Endothelial cell of umbilical vein (primary cell): ENCODE measurements around the gene PARP8. TPM values are rescaled to one million over a fixed set of nuclear protein-coding genes. Genes with fewer than 3 reads are reported as not detected.

Experiments
- BruUV-seq: library from RNA; stranded (reverse); fragments of 400-500 nt; replicated peaks from 2 replicates; lab custom pipeline; 2021; lab: Mats Ljungman, UMichigan
- CTCF ChIA-PET: fragments of 300-600, 350-600 bp; sonication (Branson Sonifier 250); formaldehyde crosslinking; loops from one replicate; lab custom pipeline; 2021; ENCODE audit warnings: antibody characterized with exemption, inconsistent platforms; lab: Charles Lee
- POLR2A ChIA-PET: fragments of 300-600, 350-600 bp; sonication (Branson Sonifier 250); formaldehyde crosslinking; loops from one replicate; lab custom pipeline; 2021; ENCODE audit warnings: antibody characterized with exemption, inconsistent platforms; lab: Charles Lee
- DNase-seq: peaks from one replicate; pipeline ENCODE4 v3.0.0-alpha.2; 2011; ENCODE audit warnings: low read depth, low spot score
- FAIRE-seq: peaks from 2 replicates; lab custom pipeline; 2011; peaks lifted over from hg19 to GRCh38; lab: Jason Lieb, UNC
- H2AFZ ChIP-seq: 2 replicates; pipeline ENCODE4 v1.6.0; 2012; ENCODE audit warnings: low read depth, low read length, control low read depth, inconsistent platforms
- H3K27ac ChIP-seq: 2 replicates; pipeline ENCODE4 v1.5.1; 2011; ENCODE audit warnings: low read depth, mild to moderate bottlenecking, control low read depth, low read length, moderate library complexity; ENCODE audit not compliant: insufficient read depth
- H3K27me3 ChIP-seq, 2 experiments: 2 replicates each; pipeline versions ENCODE4 v1.6.0 to v1.6.1; 2011; ENCODE audit warnings: low read length in 2 of 2, mixed read lengths in 1 of 2; ENCODE audit not compliant: control insufficient read depth in 2 of 2, insufficient read depth in 2 of 2
- H3K36me3 ChIP-seq, 2 experiments: 2 replicates in 1 of 2; 3 replicates in 1 of 2; pipeline ENCODE4 v1.5.1; 2011; ENCODE audit warnings: low read length in 2 of 2, mild to moderate bottlenecking in 1 of 2, moderate library complexity in 1 of 2; ENCODE audit not compliant: control insufficient read depth in 2 of 2, insufficient read depth in 2 of 2; ENCODE audit errors: extremely low read depth in 1 of 2
- H3K4me1 ChIP-seq: 3 replicates; pipeline ENCODE4 v1.5.1; 2011; ENCODE audit warnings: mild to moderate bottlenecking, low read length; ENCODE audit not compliant: control insufficient read depth, insufficient read depth; ENCODE audit errors: extremely low read depth
- H3K4me2 ChIP-seq: 2 replicates; pipeline ENCODE4 v1.6.1; 2011; ENCODE audit warnings: low read length, control low read depth, mixed read lengths; ENCODE audit not compliant: insufficient read depth
- H3K4me3 ChIP-seq, 3 experiments: fragments of 200-600 bp in 1 of 3; sonication (generic), shearing (Covaris generic) in 1 of 3; replicated peaks in 1 of 3; 2 replicates each; pipeline ENCODE4 v1.5.1; 2011 to 2016; ENCODE audit warnings: control low read depth in 3 of 3, low read length in 3 of 3, mild to moderate bottlenecking in 2 of 3, inconsistent platforms in 1 of 3, low read depth in 1 of 3, moderate library complexity in 1 of 3; ENCODE audit not compliant: insufficient read depth in 1 of 3
- H3K79me2 ChIP-seq: 2 replicates; pipeline ENCODE4 v1.6.0; 2012; ENCODE audit warnings: low read length, inconsistent platforms; ENCODE audit not compliant: control insufficient read depth, insufficient read depth
- H3K9ac ChIP-seq: replicated peaks from 2 replicates; pipeline ENCODE3; 2011; ENCODE audit warnings: low read length, control low read depth; ENCODE audit not compliant: insufficient read depth; ENCODE audit errors: extremely low read depth
- H3K9me1 ChIP-seq: replicated peaks from 3 replicates; pipeline ENCODE4 v1.6.0; 2011; ENCODE audit warnings: mild to moderate bottlenecking, low read length; ENCODE audit not compliant: control insufficient read depth, insufficient read depth; ENCODE audit errors: extremely low read depth
- H3K9me3 ChIP-seq: replicated peaks from 2 replicates; pipeline ENCODE4 v1.5.1; 2012; ENCODE audit warnings: low read length, inconsistent platforms; ENCODE audit not compliant: control insufficient read depth, insufficient read depth
- H4K20me1 ChIP-seq: replicated peaks from 2 replicates; pipeline ENCODE3; 2011; ENCODE audit warnings: mild to moderate bottlenecking, low read length; ENCODE audit not compliant: control insufficient read depth, insufficient read depth; ENCODE audit errors: extremely low read depth
- EZH2 ChIP-seq: IDR thresholded peaks from 2 replicates; pipeline ENCODE4 v1.6.1; 2012; ENCODE audit warnings: borderline replicate concordance, low read depth, mild to moderate bottlenecking, moderate library complexity, low read length, inconsistent platforms; ENCODE audit not compliant: severe bottlenecking
- FOS ChIP-seq: IDR thresholded peaks from 2 replicates; pipeline ENCODE4 v1.6.1; 2011; ENCODE audit warnings: mild to moderate bottlenecking, low read length, moderate library complexity, borderline replicate concordance; ENCODE audit not compliant: insufficient read depth
- GATA2 ChIP-seq: IDR thresholded peaks from 2 replicates; pipeline ENCODE4 v1.7.0; 2011; ENCODE audit warnings: low read depth, mild to moderate bottlenecking, moderate library complexity, mixed read lengths, low read length; ENCODE audit not compliant: insufficient read length, insufficient read depth
- JUN ChIP-seq: IDR thresholded peaks from 2 replicates; pipeline ENCODE4 v1.6.1; 2011; ENCODE audit warnings: borderline replicate concordance, low read depth; ENCODE audit not compliant: insufficient read length, insufficient read depth
- MYC ChIP-seq: IDR thresholded peaks from one replicate; pipeline ENCODE4 v1.6.1; 2011; ENCODE audit warnings: mild to moderate bottlenecking, low read depth, low read length
- POLR2A ChIP-seq: IDR thresholded peaks from 2 replicates; pipeline ENCODE4 v1.6.1; 2012; ENCODE audit warnings: low read depth, mild to moderate bottlenecking, control low read depth, low read length
- POLR2AphosphoS5 ChIP-seq: IDR thresholded peaks from 2 replicates; pipeline ENCODE4 v1.6.1; 2012; ENCODE audit warnings: low read depth, mild to moderate bottlenecking, control low read depth, low read length, moderate library complexity; ENCODE audit not compliant: insufficient read depth
- dilution Hi-C: fragments of 300-500 bp; cut with MboI; formaldehyde crosslinking; loops from one replicate; pipeline ENCODE4 v1.15.0; 2019; ENCODE audit warnings: low sequenced_read_pairs; ENCODE audit not compliant: extremely low pct_ligation_motif_present
- intact Hi-C: fragments of 100-400 bp; cut with micrococcal nuclease; formaldehyde crosslinking; loops from one replicate; pipeline ENCODE4 v1.10.0; 2022
- polyA plus RNA-seq, 4 experiments: library from polyadenylated mRNA; depleted of rRNA in 3 of 4; stranded (reverse) in 3 of 4; unstranded in 1 of 4; fragments of >200 nt; gene quantifications; 2 replicates each; pipeline versions ENCODE4 v1.2.1 to v1.2.3, GENCODE V29; 2011 to 2012; ENCODE audit warnings: missing spikeins in 1 of 4
- total RNA-seq: library from RNA; stranded (reverse); gene quantifications from 2 replicates; pipeline ENCODE4 v1.2.3, GENCODE V29; 2021
- TF ChIP-seq, protein P1 (sequence below): IDR thresholded peaks from 2 replicates; pipeline ENCODE4 v1.6.1; 2011; ENCODE audit not compliant: insufficient read depth, insufficient read length
- TF ChIP-seq, protein P2 (sequence below), 2 donors: IDR thresholded peaks; 1 replicate in 1 of 2; 2 replicates in 1 of 2; pipeline ENCODE4 v1.5.1; 2011; ENCODE audit warnings: low read length in 2 of 2, mild to moderate bottlenecking in 2 of 2, moderate library complexity in 2 of 2, control low read depth in 1 of 2, inconsistent platforms in 1 of 2, low read depth in 1 of 2; ENCODE audit not compliant: insufficient read depth in 1 of 2; ENCODE audit errors: extremely low read depth in 1 of 2

The PARP8 gene
- total and polyA plus RNA-seq, 2 donors (not counting 3 experiments of a cell fraction or from before 2014, with no cell fraction given): 0.03 to 0.60 TPM

DNA sequence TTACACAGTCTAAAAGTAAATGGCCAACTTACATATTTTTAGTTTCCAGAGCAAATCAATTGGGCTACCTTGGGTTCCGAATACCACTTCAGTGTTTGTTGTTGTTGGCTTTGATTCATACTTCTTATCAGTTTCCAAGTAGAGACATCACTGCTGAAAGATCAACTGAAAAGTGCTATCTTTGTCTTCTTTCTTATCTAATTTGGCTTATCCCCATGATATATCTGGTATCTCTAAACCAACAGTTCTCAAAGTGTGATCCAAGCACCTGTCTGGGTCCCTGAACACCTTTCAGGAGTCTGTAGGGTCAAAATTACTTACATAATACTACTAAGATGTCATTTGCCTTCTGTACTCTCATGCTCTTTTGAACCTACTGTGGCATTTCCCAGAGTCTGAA is 200.0 kb downstream of the PARP8 start:
- no peak overlapping the region for H3K4me3 ChIP-seq
- dilution Hi-C loops: no loop called here
- DNase-seq (no peak), FAIRE-seq (no peak)
- H3K36me3 ChIP-seq: no peaks in the 10 kb centered on the region
- BruUV-seq: no TSS peak
- H2AFZ ChIP-seq: no peak overlapping the region
- H3K27me3 ChIP-seq: no peaks in the 10 kb centered on the region
- TF ChIP-seq EZH2: no peak
- TF ChIP-seq GATA2: no peak
- no peak for TF ChIP-seq POLR2AphosphoS5
- no peak for TF ChIP-seq FOS
- no peak for TF ChIP-seq JUN
- no peak for TF ChIP-seq POLR2A
- TF ChIP-seq MYC: no peak
- TF ChIP-seq, protein P1, sequence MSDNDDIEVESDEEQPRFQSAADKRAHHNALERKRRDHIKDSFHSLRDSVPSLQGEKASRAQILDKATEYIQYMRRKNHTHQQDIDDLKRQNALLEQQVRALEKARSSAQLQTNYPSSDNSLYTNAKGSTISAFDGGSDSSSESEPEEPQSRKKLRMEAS: no peak
- TF ChIP-seq, protein P2, sequence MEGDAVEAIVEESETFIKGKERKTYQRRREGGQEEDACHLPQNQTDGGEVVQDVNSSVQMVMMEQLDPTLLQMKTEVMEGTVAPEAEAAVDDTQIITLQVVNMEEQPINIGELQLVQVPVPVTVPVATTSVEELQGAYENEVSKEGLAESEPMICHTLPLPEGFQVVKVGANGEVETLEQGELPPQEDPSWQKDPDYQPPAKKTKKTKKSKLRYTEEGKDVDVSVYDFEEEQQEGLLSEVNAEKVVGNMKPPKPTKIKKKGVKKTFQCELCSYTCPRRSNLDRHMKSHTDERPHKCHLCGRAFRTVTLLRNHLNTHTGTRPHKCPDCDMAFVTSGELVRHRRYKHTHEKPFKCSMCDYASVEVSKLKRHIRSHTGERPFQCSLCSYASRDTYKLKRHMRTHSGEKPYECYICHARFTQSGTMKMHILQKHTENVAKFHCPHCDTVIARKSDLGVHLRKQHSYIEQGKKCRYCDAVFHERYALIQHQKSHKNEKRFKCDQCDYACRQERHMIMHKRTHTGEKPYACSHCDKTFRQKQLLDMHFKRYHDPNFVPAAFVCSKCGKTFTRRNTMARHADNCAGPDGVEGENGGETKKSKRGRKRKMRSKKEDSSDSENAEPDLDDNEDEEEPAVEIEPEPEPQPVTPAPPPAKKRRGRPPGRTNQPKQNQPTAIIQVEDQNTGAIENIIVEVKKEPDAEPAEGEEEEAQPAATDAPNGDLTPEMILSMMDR (IDR thresholded peaks at IDR 0.05; ENCODE audit: extremely low read depth in 1 of 2, insufficient read depth in 1 of 2, low read depth in 1 of 2, low read length in 2 of 2): no peak
- H4K20me1 ChIP-seq: no peaks in the 10 kb centered on the region
- POLR2A ChIA-PET: no interaction called here
- no peaks in the 10 kb centered on the region for H3K9me1 ChIP-seq
- H3K4me2 ChIP-seq: no peak overlapping the region
- H3K9me3 ChIP-seq: peaks cover 12% of the 10 kb centered on the region
- intact Hi-C loops: no loop called here
- H3K27ac ChIP-seq: no peak overlapping the region
- H3K79me2 ChIP-seq: no peaks in the 10 kb centered on the region
- no peaks in the 10 kb centered on the region for H3K4me1 ChIP-seq
- no peak overlapping the region for H3K9ac ChIP-seq
- CTCF ChIA-PET: no interaction called here
